NCI-H748 treated with DMSO at 0.1 percent for 48 hours (cell line): ENCODE data around the gene HTRA3.
"Not testable (repeated sequence)": the region's sequence is repeated elsewhere in the genome, so short reads cannot be mapped to it uniquely, and the experiment has no call there.

Source experiments
- DNase-seq: peaks from one replicate; lab custom pipeline; 2025; lab: John Stamatoyannopoulos, UW

Gene HTRA3

GRCh38 chr4:8343967-8344331 lies 74.4 kb downstream of the HTRA3 start:
- no peak for DNase-seq

GRCh38 chr4:8344377-8344776 lies 74.8 kb downstream of the HTRA3 start:
- DNase-seq = no peak

GRCh38 chr4:8345053-8345945 lies 75.7 kb downstream of the HTRA3 start:
- DNase-seq = no peak

GRCh38 chr4:8345946-8346814 lies 76.6 kb downstream of the HTRA3 start:
- DNase-seq = no peak

GRCh38 chr4:8346838-8347605 lies 77.5 kb downstream of the HTRA3 start:
- no peak for DNase-seq

- no peak for DNase-seq
Observed at GRCh38 chr4:8347660-8348059, 78.1 kb downstream of the HTRA3 start.

- no peak for DNase-seq
Observed at GRCh38 chr4:8348071-8348470, 78.5 kb downstream of the HTRA3 start.

- DNase-seq = not testable (repeated sequence)
Observed at GRCh38 chr4:8349236-8349635, 79.7 kb downstream of the HTRA3 start.

- no peak for DNase-seq
Observed at GRCh38 chr4:8349664-8350236, 80.2 kb downstream of the HTRA3 start.

- no peak for DNase-seq
Observed at GRCh38 chr4:8350352-8350751, 80.8 kb downstream of the HTRA3 start.

GRCh38 chr4:8350841-8351461 lies 81.4 kb downstream of the HTRA3 start:
- DNase-seq = no peak

GRCh38 chr4:8351931-8352367 lies 82.4 kb downstream of the HTRA3 start:
- no peak for DNase-seq

- DNase-seq = no peak
Observed at GRCh38 chr4:8352368-8353157, 83.0 kb downstream of the HTRA3 start.

- DNase-seq = no peak
Observed at GRCh38 chr4:8353158-8353669, 83.7 kb downstream of the HTRA3 start.

- DNase-seq = no peak
Observed at GRCh38 chr4:8353912-8354453, 84.4 kb downstream of the HTRA3 start.

GRCh38 chr4:8355306-8355705 lies 85.8 kb downstream of the HTRA3 start:
- no peak for DNase-seq

GRCh38 chr4:8355864-8356565 lies 86.5 kb downstream of the HTRA3 start:
- no peak for DNase-seq
